GM18517 (cell line): ENCODE measurements around the gene ANKRD61.
"Not testable (repeated sequence)": the region's sequence is repeated elsewhere in the genome, so short reads cannot be mapped to it uniquely, and the experiment has no call there.

Source experiments
- ATAC-seq: cut with Tn5 transposase; IDR thresholded peaks from one replicate; pipeline ENCODE4 v1.9.1; 2021; ENCODE audit warnings: mild to moderate bottlenecking, moderate library complexity; ENCODE audit not compliant: unreplicated experiment

Gene ANKRD61

GRCh38 chr7:6031567-6031966 is 391 bp downstream of the ANKRD61 start:
- ATAC-seq = no peak

GRCh38 chr7:6032167-6032566 is 991 bp downstream of the ANKRD61 start:
- no peak for ATAC-seq

GRCh38 chr7:6032641-6033040 is 1.5 kb downstream of the ANKRD61 start:
- ATAC-seq = no peak

GRCh38 chr7:6035165-6035564 is 4.0 kb downstream of the ANKRD61 start:
- no peak for ATAC-seq

- ATAC-seq = no peak
Measured at GRCh38 chr7:6035686-6036085, 4.5 kb downstream of the ANKRD61 start.

- ATAC-seq = no peak
Measured at GRCh38 chr7:6049780-6050179, 18.6 kb downstream of the ANKRD61 start.

- ATAC-seq = not testable (repeated sequence)
Measured at GRCh38 chr7:6051185-6051584, 20.0 kb downstream of the ANKRD61 start.

- ATAC-seq = no peak
Measured at GRCh38 chr7:6056616-6057015, 25.4 kb downstream of the ANKRD61 start.

- no peak for ATAC-seq
Measured at GRCh38 chr7:6057316-6058129, 26.3 kb downstream of the ANKRD61 start.

GRCh38 chr7:6059941-6060340 is 28.8 kb downstream of the ANKRD61 start:
- ATAC-seq = not testable (repeated sequence)

GRCh38 chr7:6071406-6071805 is 40.2 kb downstream of the ANKRD61 start:
- no peak for ATAC-seq

GRCh38 chr7:6074612-6075380 is 43.6 kb downstream of the ANKRD61 start:
- no peak for ATAC-seq

GRCh38 chr7:6078548-6078947 is 47.4 kb downstream of the ANKRD61 start:
- no peak for ATAC-seq

GRCh38 chr7:6083047-6083446 is 51.9 kb downstream of the ANKRD61 start:
- not testable (repeated sequence) for ATAC-seq
